ENCODE measurements around the gene SMARCC2. TPM values are rescaled to one million over a fixed set of nuclear protein-coding genes. Genes with fewer than 3 reads are reported as not detected.

The SMARCC2 gene
- total RNA-seq, 5 donors from 2014 or later (not counting 1 experiment from before 2014, with no cell fraction given): 135 to 160 (median 159) TPM

GRCh38 chr12:56164345-56164729, 24.9 kb downstream of the SMARCC2 start:
- Histone ChIP-seq H3K36me3 (ENCODE audit: control insufficient read depth in 2 of 2, extremely low read depth in 1 of 2, insufficient read depth in 1 of 2, low read length in 1 of 2) (peaks cover 7 to 94% of the 10 kb centered on the region in 2 donors), H3K4me3 (ENCODE audit: control insufficient read depth in 1 of 2, extremely low read depth in 1 of 2, low read length in 1 of 2) (no peak overlapping the region), H3K4me1 (ENCODE audit: control insufficient read depth in 1 of 2, extremely low read depth in 1 of 2, insufficient read depth in 2 of 2, low read length in 2 of 2) (peaks cover 18 to 33% of the 10 kb centered on the region in 2 experiments), H3K9me3 (no peaks in the 10 kb centered on the region), H3K27me3 (replicated peaks in 1 of 2; ENCODE audit: control insufficient read depth in 2 of 2, extremely low read depth in 1 of 2, insufficient read depth in 2 of 2, low read length in 1 of 2) (no peaks in the 10 kb centered on the region), H3K27ac (ENCODE audit: low read length) (no peak overlapping the region)
- ChIA-PET CTCF (interaction anchor here in 1 of 2 donors (1.7 kb wide), 1 partner anchor 24 kb away, joined by 4 read pairs; no protein-coding TSS in a partner anchor), POLR2A (no interaction called here)
- H3K27me3 Mint-ChIP-seq: no peaks in the 10 kb centered on the region
- ATAC-seq (replicated peaks in 1 of 4): no peak
- over 99% methylated on average over 11 of the region's 17 CpGs for WGBS (ENCODE audit: insufficient coverage)
- DNase-seq: no peak
- H3K36me3 Mint-ChIP-seq: peaks cover 51% of the 10 kb centered on the region
- no peak overlapping the region for H3K27ac Mint-ChIP-seq
- no peak overlapping the region for H3K4me3 Mint-ChIP-seq
- H3K9me3 Mint-ChIP-seq: no peaks in the 10 kb centered on the region
- H3K4me1 Mint-ChIP-seq: peaks cover 23 to 33% (median 32%) of the 10 kb centered on the region in 3 donors

DNA sequence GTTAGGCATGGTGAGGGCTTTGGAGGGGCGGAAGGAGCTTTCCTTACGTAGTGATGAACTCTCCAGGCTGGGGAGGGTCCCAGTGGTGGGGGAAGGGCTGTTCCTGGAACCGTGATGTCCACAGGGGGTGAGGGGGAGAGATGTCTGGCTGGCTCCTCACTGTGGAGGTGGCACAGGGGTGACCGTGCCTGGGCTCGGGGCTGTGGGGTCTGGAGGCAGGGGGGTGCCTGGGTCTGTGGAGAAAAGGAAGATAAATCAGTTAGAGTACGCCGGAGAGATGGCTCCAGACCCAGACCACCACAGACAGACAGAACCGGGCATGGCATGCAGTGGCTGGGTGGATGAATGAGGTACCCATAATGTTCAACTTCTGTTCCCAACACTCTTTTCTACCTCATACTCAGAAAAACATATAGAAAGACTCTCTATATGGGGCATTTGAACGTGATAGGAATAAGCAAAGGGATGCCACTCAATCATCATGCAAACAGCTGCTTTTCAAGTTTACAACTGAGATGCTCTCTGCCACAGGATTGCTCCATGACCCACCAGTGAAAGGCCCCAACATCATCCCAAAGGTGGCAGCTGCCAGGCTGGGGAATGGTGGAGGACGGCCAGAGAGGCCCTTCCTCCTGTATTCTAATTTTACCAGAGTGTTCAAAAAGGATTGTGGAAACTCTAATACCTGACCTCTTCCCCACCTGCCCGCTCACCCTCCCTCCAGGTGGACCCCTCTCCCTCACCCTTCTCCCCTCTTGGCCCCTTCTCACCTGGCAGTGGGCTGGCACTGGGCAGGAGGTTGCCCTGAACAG, 25.5 kb downstream of the SMARCC2 start:
- H3K4me1 Mint-ChIP-seq: peaks cover 29 to 39% (median 38%) of the 10 kb centered on the region in 3 donors
- DNase-seq: no peak
- ChIA-PET POLR2A (interaction anchor here in 1 of 2 donors (0.8 kb wide), 1 partner anchor 30 kb away, joined by 6 read pairs; no protein-coding TSS in a partner anchor), CTCF (interaction anchor here in 1 of 2 donors (0.6 to 1.1 kb wide), 4 partner anchors 17 to 190 kb away, joined by 3 read pairs; partner anchors contain the start of genes RAB5B and SMARCC2)
- Histone ChIP-seq H3K9me3 (no peaks in the 10 kb centered on the region), H3K27ac (ENCODE audit: low read length) (no peak overlapping the region), H3K36me3 (ENCODE audit: control insufficient read depth in 2 of 2, extremely low read depth in 1 of 2, insufficient read depth in 1 of 2, low read length in 1 of 2) (peaks cover 5 to 89% of the 10 kb centered on the region in 2 donors), H3K4me3 (ENCODE audit: control insufficient read depth in 1 of 2, extremely low read depth in 1 of 2, low read length in 1 of 2) (no peak overlapping the region), H3K27me3 (replicated peaks in 1 of 2; ENCODE audit: control insufficient read depth in 2 of 2, extremely low read depth in 1 of 2, insufficient read depth in 2 of 2, low read length in 1 of 2) (no peaks in the 10 kb centered on the region), H3K4me1 (ENCODE audit: control insufficient read depth in 1 of 2, extremely low read depth in 1 of 2, insufficient read depth in 2 of 2, low read length in 2 of 2) (peaks cover 18 to 39% of the 10 kb centered on the region in 2 experiments)
- H3K4me3 Mint-ChIP-seq: no peak overlapping the region
- no peak for ATAC-seq (replicated peaks in 1 of 4)
- peak overlapping the region; percentile 28 to 63 for H3K27ac Mint-ChIP-seq
- H3K9me3 Mint-ChIP-seq: no peaks in the 10 kb centered on the region
- peaks cover 51% of the 10 kb centered on the region for H3K36me3 Mint-ChIP-seq
- WGBS (ENCODE audit: insufficient coverage): 70% methylated on average over 3 of the region's 11 CpGs
- no peaks in the 10 kb centered on the region for H3K27me3 Mint-ChIP-seq

DNA sequence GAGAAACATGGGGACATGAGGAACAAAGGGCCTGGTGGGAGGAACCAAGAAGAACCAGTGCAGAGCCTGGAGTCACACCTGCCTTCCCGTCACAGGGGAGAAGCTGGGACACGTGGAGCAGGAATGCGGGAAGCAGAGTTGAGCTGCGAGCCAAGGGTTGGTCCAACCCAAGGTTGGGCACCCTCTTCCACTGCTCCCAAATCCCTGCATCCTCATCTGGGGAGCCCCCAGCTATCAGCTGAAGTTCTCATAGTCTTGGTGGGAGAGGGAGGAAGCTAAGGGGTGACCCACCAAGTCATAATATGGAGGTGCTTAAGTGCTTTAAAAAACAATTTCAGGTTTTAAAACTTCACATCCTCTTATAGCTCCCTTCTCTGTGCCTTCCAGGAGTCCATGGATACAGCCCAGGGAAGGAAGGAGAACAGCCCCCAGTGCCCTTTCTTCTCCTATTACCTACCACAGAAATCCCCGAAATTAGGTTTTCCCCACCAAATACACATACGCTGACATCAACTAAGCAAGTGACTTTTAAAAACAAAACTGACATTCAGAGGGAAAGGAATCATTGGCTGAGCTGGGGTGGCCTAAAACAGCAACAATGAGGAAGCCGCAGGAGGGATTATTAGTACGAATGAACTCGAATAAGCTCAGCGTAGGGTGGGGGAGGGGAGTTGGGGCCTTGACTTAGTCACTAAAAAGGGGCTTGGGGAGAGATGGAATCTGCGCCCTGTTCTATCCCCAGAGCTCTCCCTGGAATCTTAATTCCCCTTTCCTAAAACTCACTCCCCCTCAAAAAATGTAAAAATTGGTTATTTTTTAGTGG, 26.6 kb downstream of the SMARCC2 start:
- H3K4me1 Mint-ChIP-seq: peaks cover 38 to 42% (median 39%) of the 10 kb centered on the region in 3 donors
- peaks cover 48% of the 10 kb centered on the region for H3K36me3 Mint-ChIP-seq
- WGBS (ENCODE audit: insufficient coverage): 83% methylated on average over 6 of the region's 11 CpGs
- peaks cover 18 to 41% of the 10 kb centered on the region in 2 experiments for H3K4me1 ChIP-seq (ENCODE audit: control insufficient read depth in 1 of 2, extremely low read depth in 1 of 2, insufficient read depth in 2 of 2, low read length in 2 of 2)
- no peak overlapping the region for H3K4me3 ChIP-seq (ENCODE audit: control insufficient read depth in 1 of 2, extremely low read depth in 1 of 2, low read length in 1 of 2)
- CTCF ChIA-PET: interaction anchor here in 1 of 2 donors (0.6 to 1.1 kb wide), 11 partner anchors 18 to 421 kb away, joined by 3 to 4 read pairs (median 3); partner anchors contain the start of genes ESYT1, RAB5B and SMARCC2
- peaks cover 5 to 80% of the 10 kb centered on the region in 2 donors for H3K36me3 ChIP-seq (ENCODE audit: control insufficient read depth in 2 of 2, extremely low read depth in 1 of 2, insufficient read depth in 1 of 2, low read length in 1 of 2)
- H3K27me3 ChIP-seq (replicated peaks in 1 of 2; ENCODE audit: control insufficient read depth in 2 of 2, extremely low read depth in 1 of 2, insufficient read depth in 2 of 2, low read length in 1 of 2): no peaks in the 10 kb centered on the region
- peak overlapping the region; percentile 31 to 71 for H3K27ac Mint-ChIP-seq
- no peak overlapping the region for H3K27ac ChIP-seq (ENCODE audit: low read length)
- ATAC-seq (replicated peaks in 1 of 4) (no peak), DNase-seq (no peak)
- no peaks in the 10 kb centered on the region for H3K27me3 Mint-ChIP-seq
- POLR2A ChIA-PET: interaction anchor here (0.5 to 1.2 kb wide), 8 partner anchors 10 to 973 kb away, joined by 3 to 6 read pairs (median 4); partner anchors contain the start of genes RPL41 (in 1 of the 2) and ZC3H10 (in 1 of the 2)
- no peaks in the 10 kb centered on the region for H3K9me3 ChIP-seq
- no peaks in the 10 kb centered on the region for H3K9me3 Mint-ChIP-seq
- no peak overlapping the region for H3K4me3 Mint-ChIP-seq

DNA sequence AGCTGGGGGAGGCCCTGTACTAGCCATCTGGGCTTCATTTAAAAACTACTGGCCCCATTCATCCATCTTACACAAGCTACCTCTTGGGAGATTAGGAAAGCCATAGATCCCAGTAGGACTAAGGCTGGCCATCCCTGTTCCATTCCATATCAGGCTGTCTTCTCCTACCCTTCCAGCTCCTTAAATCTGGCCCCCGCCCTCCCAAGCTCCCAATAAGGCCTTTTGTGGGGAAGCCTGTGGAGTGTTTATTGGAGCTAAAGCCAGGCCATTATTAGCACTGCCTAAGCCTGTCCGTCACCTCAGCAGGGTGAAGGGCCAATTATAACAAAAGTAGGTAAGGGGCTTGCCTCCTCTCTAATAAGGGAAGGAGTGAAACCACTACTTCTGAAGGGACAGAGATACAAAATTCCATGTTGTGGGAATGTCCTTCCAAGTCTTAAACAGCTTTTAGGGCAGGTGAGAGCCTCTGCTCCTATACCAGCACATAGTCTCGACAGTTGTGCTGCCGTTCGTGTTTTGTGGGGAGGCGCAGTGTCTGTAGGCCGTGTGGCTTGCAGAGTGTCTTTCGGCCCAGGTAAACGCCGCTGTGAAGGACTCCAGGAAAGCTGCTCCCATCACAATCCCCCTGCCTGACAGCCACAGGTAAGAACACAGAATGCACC, 27.5 kb downstream of the SMARCC2 start:
- no peaks in the 10 kb centered on the region for H3K27me3 Mint-ChIP-seq
- Histone ChIP-seq H3K27ac (ENCODE audit: low read length) (peak overlapping the region; percentile 93), H3K4me3 (ENCODE audit: control insufficient read depth in 1 of 2, extremely low read depth in 1 of 2, low read length in 1 of 2) (no peak overlapping the region), H3K4me1 (ENCODE audit: control insufficient read depth in 1 of 2, extremely low read depth in 1 of 2, insufficient read depth in 2 of 2, low read length in 2 of 2) (peaks cover 18 to 49% of the 10 kb centered on the region in 2 experiments), H3K36me3 (ENCODE audit: control insufficient read depth in 2 of 2, extremely low read depth in 1 of 2, insufficient read depth in 1 of 2, low read length in 1 of 2) (peaks cover 5 to 73% of the 10 kb centered on the region in 2 donors), H3K27me3 (replicated peaks in 1 of 2; ENCODE audit: control insufficient read depth in 2 of 2, extremely low read depth in 1 of 2, insufficient read depth in 2 of 2, low read length in 1 of 2) (no peaks in the 10 kb centered on the region), H3K9me3 (no peaks in the 10 kb centered on the region)
- peak overlapping the region; percentile 85 to 94 for H3K27ac Mint-ChIP-seq
- DNase-seq (no peak), ATAC-seq (replicated peaks in 1 of 4) (no peak)
- peaks cover 46 to 49% (median 47%) of the 10 kb centered on the region in 3 donors for H3K4me1 Mint-ChIP-seq
- POLR2A ChIA-PET: interaction anchor here (0.5 to 1.2 kb wide), 5 partner anchors 12 to 974 kb away, joined by 3 to 4 read pairs (median 3); partner anchors contain the start of gene RPL41 (in 1 of the 2)
- H3K9me3 Mint-ChIP-seq: no peaks in the 10 kb centered on the region
- CTCF ChIA-PET: interaction anchor here in 1 of 2 donors (0.6 to 1.6 kb wide), 2 partner anchors 21 to 27 kb away, joined by 3 to 7 read pairs; partner anchors contain the start of gene SMARCC2
- no CpG with 5 or more reads among the region's 10 CpGs for WGBS (ENCODE audit: insufficient coverage)
- H3K4me3 Mint-ChIP-seq: peak overlapping the region; percentile 21 to 97 (median 63)
- H3K36me3 Mint-ChIP-seq: peaks cover 44% of the 10 kb centered on the region

GRCh38 chr12:56160894-56161689, 28.2 kb downstream of the SMARCC2 start:
- Mint-ChIP-seq H3K4me1 (peaks cover 46 to 49% (median 47%) of the 10 kb centered on the region in 3 donors), H3K27me3 (no peaks in the 10 kb centered on the region), H3K27ac (peak overlapping the region; percentile 94 to 98), H3K4me3 (peak overlapping the region; percentile 89 to 99 (median 97)), H3K9me3 (no peaks in the 10 kb centered on the region), H3K36me3 (peaks cover 44% of the 10 kb centered on the region)
- ChIA-PET POLR2A (interaction anchor here in 1 of 2 donors (0.7 kb wide), 1 partner anchor 172 kb away, joined by 4 read pairs; no protein-coding TSS in a partner anchor), CTCF (interaction anchor here in 1 of 2 donors (0.6 to 1.6 kb wide), 3 partner anchors 9 to 28 kb away, joined by 3 to 7 read pairs (median 4); partner anchors contain the start of genes MYL6B and SMARCC2)
- Histone ChIP-seq H3K27me3 (replicated peaks in 1 of 2; ENCODE audit: control insufficient read depth in 2 of 2, extremely low read depth in 1 of 2, insufficient read depth in 2 of 2, low read length in 1 of 2) (no peaks in the 10 kb centered on the region), H3K4me3 (ENCODE audit: control insufficient read depth in 1 of 2, extremely low read depth in 1 of 2, low read length in 1 of 2) (peak overlapping the region; percentile 91 to 99), H3K4me1 (ENCODE audit: control insufficient read depth in 1 of 2, extremely low read depth in 1 of 2, insufficient read depth in 2 of 2, low read length in 2 of 2) (peaks cover 18 to 51% of the 10 kb centered on the region in 2 experiments), H3K27ac (ENCODE audit: low read length) (peak overlapping the region; percentile 93), H3K9me3 (no peaks in the 10 kb centered on the region), H3K36me3 (ENCODE audit: control insufficient read depth in 2 of 2, extremely low read depth in 1 of 2, insufficient read depth in 1 of 2, low read length in 1 of 2) (peaks cover 5 to 67% of the 10 kb centered on the region in 2 donors)
- 90% methylated on average over 8 of the region's 11 CpGs for WGBS (ENCODE audit: insufficient coverage)
- ATAC-seq (replicated peaks in 1 of 4) (no peak), DNase-seq (no peak)

Data from T-cell (primary cell).